HepG2 (cell line): ENCODE measurements around the gene TPO. TPM values are rescaled to one million over a fixed set of nuclear protein-coding genes. Genes with fewer than 3 reads are reported as not detected.

Experiments used
- ATAC-seq: fragments of 200-7000 bp; cut with Tn5 transposase; 3 replicates; pipeline ENCODE4 v1.9.1; 2020; ENCODE audit warnings: mild to moderate bottlenecking, moderate library complexity
- BruUV-seq: library from RNA; stranded (reverse); fragments of 400-500 nt; replicated peaks from 2 replicates; lab custom pipeline; 2021; lab: Mats Ljungman, UMichigan
- CTCF ChIA-PET: fragments of 300-600 bp; formaldehyde crosslinking; extraction: SDS; loops from one replicate; lab custom pipeline; 2021; ENCODE audit warnings: low total read pairs, inconsistent platforms, low intra/inter-chr PET ratio; lab: Yijun Ruan, JAX
- POLR2A ChIA-PET: fragments of 350-600 bp; sonication (Branson Sonifier 250); formaldehyde crosslinking; loops from one replicate; lab custom pipeline; 2020; ENCODE audit warnings: antibody characterized with exemption, inconsistent platforms; lab: Yijun Ruan, JAX
- DNase-seq: peaks from one replicate; pipeline ENCODE4 v3.0.0-alpha.2; 2015; ENCODE audit warnings: low spot score
- FAIRE-seq: peaks from 3 replicates; lab custom pipeline; 2011; peaks lifted over from hg19 to GRCh38; lab: Jason Lieb, UNC
- H2AFZ ChIP-seq: one replicate; pipeline ENCODE4 v1.6.1; 2011; ENCODE audit warnings: low read length, inconsistent platforms
- H3K27ac ChIP-seq: fragments of 300-600 bp; 3 replicates; pipeline ENCODE4 v1.8.0; 2011; ENCODE audit warnings: mixed run types, mild to moderate bottlenecking, mixed read lengths, low read length, inconsistent platforms; ENCODE audit not compliant: insufficient read depth; ENCODE audit errors: extremely low read length
- H3K27me3 ChIP-seq, 2 experiments: fragments of 200-600 bp in 1 of 2; 2 replicates in 1 of 2; 3 replicates in 1 of 2; pipeline versions ENCODE4 v1.6.0 to v1.8.0; 2011; ENCODE audit warnings: low read length in 2 of 2, mild to moderate bottlenecking in 2 of 2, moderate library complexity in 2 of 2, inconsistent platforms in 1 of 2; ENCODE audit not compliant: insufficient read depth in 2 of 2, control insufficient read depth in 1 of 2
- H3K36me3 ChIP-seq, 2 experiments: fragments of 200-600 bp in 1 of 2; replicated peaks in 1 of 2; 2 replicates in 1 of 2; 3 replicates in 1 of 2; pipeline versions ENCODE4 v1.5.1 to v1.8.0; 2011; ENCODE audit warnings: low read length in 2 of 2, inconsistent platforms in 1 of 2; ENCODE audit not compliant: insufficient read depth in 2 of 2, control insufficient read depth in 1 of 2
- H3K4me1 ChIP-seq: 2 replicates; pipeline ENCODE4 v1.5.1; 2012; ENCODE audit warnings: low read length, inconsistent platforms; ENCODE audit not compliant: insufficient read depth
- H3K4me2 ChIP-seq: 2 replicates; pipeline ENCODE4 v1.6.0; 2011; ENCODE audit warnings: low read depth, low read length, inconsistent platforms
- H3K4me3 ChIP-seq, 3 experiments: fragments of 200-600 bp in 1 of 3; sonication (generic), shearing (Covaris generic) in 1 of 3; replicated peaks in 1 of 3; 2 replicates each; pipeline ENCODE4 v1.5.1; 2011 to 2016; ENCODE audit warnings: low read length in 3 of 3, inconsistent platforms in 2 of 3, low read depth in 2 of 3, mild to moderate bottlenecking in 2 of 3, control low read depth in 1 of 3, mixed read lengths in 1 of 3; ENCODE audit not compliant: insufficient read depth in 1 of 3
- H3K79me2 ChIP-seq: one replicate; pipeline ENCODE4 v1.6.1; 2011; ENCODE audit warnings: low read length, inconsistent platforms; ENCODE audit not compliant: insufficient read depth
- H3K9ac ChIP-seq: 2 replicates; pipeline ENCODE4 v1.6.0; 2011; ENCODE audit warnings: mild to moderate bottlenecking, low read depth, low read length, inconsistent platforms; ENCODE audit not compliant: insufficient read depth
- H3K9me3 ChIP-seq: 2 replicates; pipeline ENCODE4 v1.5.1; 2012; ENCODE audit warnings: mild to moderate bottlenecking, low read length
- H4K20me1 ChIP-seq: 2 replicates; pipeline ENCODE4 v1.6.0; 2011; ENCODE audit warnings: inconsistent platforms, mild to moderate bottlenecking, low read length, moderate library complexity; ENCODE audit not compliant: insufficient read depth
- CENPX ChIP-seq: sonication (generic); formaldehyde crosslinking; IDR thresholded peaks from 2 replicates; pipeline ENCODE4 v1.9.0; 2021; ENCODE audit warnings: mild to moderate bottlenecking, missing genetic modification reagents, moderate library complexity
- EEA1 ChIP-seq: sonication (generic); formaldehyde crosslinking; IDR thresholded peaks from 2 replicates; pipeline ENCODE4 v1.5.1; 2020; ENCODE audit warnings: mild to moderate bottlenecking, missing genetic modification reagents, borderline replicate concordance
- HIVEP1 ChIP-seq: sonication (generic); formaldehyde crosslinking; IDR thresholded peaks from 2 replicates; pipeline ENCODE4 v1.4.0; 2020; ENCODE audit warnings: mild to moderate bottlenecking, missing genetic modification reagents
- MATR3 ChIP-seq: sonication (generic); formaldehyde crosslinking; IDR thresholded peaks from 2 replicates; pipeline ENCODE4 v1.4.0; 2020; ENCODE audit warnings: missing genetic modification reagents
- NONO ChIP-seq, 2 experiments: fragments of 450-650 bp in 1 of 2; sonication (generic) in 1 of 2; formaldehyde crosslinking in 1 of 2; IDR thresholded peaks in 1 of 2; conservative IDR thresholded peaks in 1 of 2; 2 replicates each; pipeline versions ENCODE4 v1.6.1 to v1.8.0; 2017 to 2022; ENCODE audit warnings: mild to moderate bottlenecking in 1 of 2, missing genetic modification reagents in 1 of 2, moderate library complexity in 1 of 2
- PAX8 ChIP-seq: sonication (generic); formaldehyde crosslinking; IDR thresholded peaks from 2 replicates; pipeline ENCODE4 v1.8.0; 2022; ENCODE audit warnings: mild to moderate bottlenecking, missing genetic modification reagents, borderline replicate concordance
- PHF21A ChIP-seq: sonication (generic); formaldehyde crosslinking; IDR thresholded peaks from 2 replicates; pipeline ENCODE4 v1.5.0; 2020; ENCODE audit warnings: mild to moderate bottlenecking, missing genetic modification reagents
- POLR2G ChIP-seq: fragments of 200-400 bp; formaldehyde crosslinking; IDR thresholded peaks from 2 replicates; pipeline ENCODE4 v1.6.1; 2018; ENCODE audit warnings: mild to moderate bottlenecking, low read depth, low read length, moderate library complexity
- RBFOX2 ChIP-seq: fragments of 200-400 bp; formaldehyde crosslinking; IDR thresholded peaks from 2 replicates; pipeline ENCODE4 v1.6.1; 2017; ENCODE audit warnings: low read depth, mild to moderate bottlenecking, low read length
- RNF2 ChIP-seq: fragments of 450-650 bp; conservative IDR thresholded peaks from 2 replicates; pipeline ENCODE4 v1.6.1; 2016; ENCODE audit warnings: low read depth
- TBL1XR1 ChIP-seq: fragments of 150-350 bp; IDR thresholded peaks from 2 replicates; pipeline ENCODE4 v1.6.1; 2014; ENCODE audit warnings: borderline replicate concordance, low read length; ENCODE audit not compliant: partially characterized antibody
- THAP11 ChIP-seq: IDR thresholded peaks from 2 replicates; pipeline ENCODE4 v1.6.1; 2016; ENCODE audit warnings: missing biosample characterization, missing genetic modification reagents
- ZNF724P ChIP-seq: sonication (generic); formaldehyde crosslinking; IDR thresholded peaks from 2 replicates; pipeline ENCODE4 v1.8.0; 2022; ENCODE audit warnings: missing genetic modification reagents, borderline replicate concordance
- WGBS: methylation state at CpG from one replicate; pipeline ENCODE4 v1.1.6; 2017; ENCODE audit warnings: low lambda C conversion rate; 5-methylcytosine and 5-hydroxymethylcytosine counted together
- in situ Hi-C: cut with HindIII; loops from 2 replicates; pipeline ENCODE4 v1.10.0; 2017; ENCODE audit warnings: low pct_unique_long_range_greater_than_20kb; ENCODE audit not compliant: extremely low pct_ligation_motif_present
- intact Hi-C: fragments of 100-400 bp; cut with micrococcal nuclease; formaldehyde crosslinking; loops from one replicate; pipeline ENCODE4 v1.10.0; 2022; ENCODE audit not compliant: unreplicated experiment
- polyA plus RNA-seq, 8 experiments: library from polyadenylated mRNA; depleted of rRNA in 3 of 8; stranded (reverse) in 7 of 8; unstranded in 1 of 8; fragments of >200 nt; fragmentation: Illumina TruSeq in 4 of 8; extraction: Trizol in 4 of 8; gene quantifications; 2 replicates each; pipeline versions ENCODE4 v1.2.1 to v1.2.3, GENCODE V29; 2011 to 2016; ENCODE audit warnings: low read depth in 4 of 8, missing spikeins in 1 of 8, mixed read lengths in 1 of 8; ENCODE audit not compliant: insufficient read depth in 1 of 8
- total RNA-seq, 5 experiments: library from RNA; depleted of rRNA; stranded (reverse); fragments of >200 nt; fragmentation: Illumina TruSeq; extraction: Trizol; gene quantifications; 2 replicates each; pipeline ENCODE4 v1.2.3, GENCODE V29; 2016; ENCODE audit warnings: low read depth in 1 of 5
- TF ChIP-seq, protein P1 (sequence below): sonication (generic); formaldehyde crosslinking; IDR thresholded peaks from 2 replicates; pipeline ENCODE4 v1.4.0; 2020; ENCODE audit warnings: missing genetic modification reagents
- TF ChIP-seq, protein P2 (sequence below): sonication (generic); formaldehyde crosslinking; IDR thresholded peaks from 2 replicates; pipeline ENCODE4 v1.5.0; 2020; ENCODE audit warnings: missing genetic modification reagents
- TF ChIP-seq, protein P3 (sequence below): sonication (generic); formaldehyde crosslinking; IDR thresholded peaks from 2 replicates; pipeline ENCODE4 v1.4.0; 2020; ENCODE audit warnings: missing genetic modification reagents, borderline replicate concordance
- TF ChIP-seq, protein P4 (sequence below): sonication (generic); formaldehyde crosslinking; IDR thresholded peaks from 2 replicates; pipeline ENCODE4 v1.8.0; 2022; ENCODE audit warnings: mild to moderate bottlenecking, missing genetic modification reagents, borderline replicate concordance

Gene TPO
- total and polyA plus RNA-seq, 2 of the 13 experiments (the other 11 are each of a cell fraction or from before 2014, with no cell fraction given) = not detected

DNA sequence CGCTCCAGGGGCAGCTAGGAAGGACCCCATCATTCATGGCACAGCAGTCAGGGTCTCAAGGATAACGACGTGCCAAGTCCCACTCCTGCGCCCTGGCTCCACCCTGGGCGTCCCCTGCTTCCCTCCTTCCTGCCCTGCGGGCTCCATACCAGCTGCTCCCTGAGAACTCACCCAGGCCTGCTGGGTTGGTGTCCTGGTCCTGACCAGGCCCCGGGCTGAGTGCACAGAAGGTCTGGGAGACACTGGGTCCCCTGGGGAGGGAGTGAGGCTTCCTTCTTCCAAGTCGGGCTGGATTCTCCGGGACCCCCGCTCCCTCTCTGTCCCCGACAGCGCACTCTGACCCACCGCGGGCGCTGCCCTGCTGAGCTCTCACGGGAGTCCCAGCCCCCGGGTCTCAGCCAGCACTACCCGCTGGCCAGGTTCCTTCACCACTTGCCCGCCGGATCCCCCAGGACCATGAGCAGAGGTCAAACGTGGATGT, 170.8 kb downstream of the TPO start:
- Histone ChIP-seq H2AFZ (no peak overlapping the region), H3K9ac (no peak overlapping the region), H3K36me3 (no peaks in the 10 kb centered on the region), H4K20me1 (no peaks in the 10 kb centered on the region), H3K4me1 (no peaks in the 10 kb centered on the region), H3K27me3 (peaks cover 22 to 78% of the 10 kb centered on the region in 2 experiments; a peak in 4 of 5 replicates), H3K4me2 (no peak overlapping the region), H3K27ac (no peak overlapping the region), H3K9me3 (no peaks in the 10 kb centered on the region), H3K4me3 (no peak overlapping the region), H3K79me2 (no peaks in the 10 kb centered on the region)
- ATAC-seq (no peak), DNase-seq (no peak), FAIRE-seq (no peak)
- in situ Hi-C loops = no loop called here
- no TSS peak for BruUV-seq
- POLR2A ChIA-PET = no interaction called here
- CTCF ChIA-PET = no interaction called here
- intact Hi-C loops = no loop called here
- WGBS = 43% methylated on average over 18 of the region's 21 CpGs
- TF ChIP-seq EEA1 (CRISPR knock-in tag) (no peak), THAP11 (CRISPR knock-in tag) (no peak), ZNF724P (no peak), RBFOX2 (no peak), CENPX (no peak), RNF2 (no peak), MATR3 (CRISPR knock-in tag) (no peak), PAX8 (CRISPR knock-in tag) (no peak), NONO (IDR thresholded peaks at IDR 0.05) (no peak), NONO (CRISPR knock-in tag; conservative IDR thresholded peaks at IDR 0.05) (no peak), POLR2G (no peak), HIVEP1 (no peak), PHF21A (CRISPR knock-in tag) (no peak), TBL1XR1 (no peak)
- TF ChIP-seq, protein P1, sequence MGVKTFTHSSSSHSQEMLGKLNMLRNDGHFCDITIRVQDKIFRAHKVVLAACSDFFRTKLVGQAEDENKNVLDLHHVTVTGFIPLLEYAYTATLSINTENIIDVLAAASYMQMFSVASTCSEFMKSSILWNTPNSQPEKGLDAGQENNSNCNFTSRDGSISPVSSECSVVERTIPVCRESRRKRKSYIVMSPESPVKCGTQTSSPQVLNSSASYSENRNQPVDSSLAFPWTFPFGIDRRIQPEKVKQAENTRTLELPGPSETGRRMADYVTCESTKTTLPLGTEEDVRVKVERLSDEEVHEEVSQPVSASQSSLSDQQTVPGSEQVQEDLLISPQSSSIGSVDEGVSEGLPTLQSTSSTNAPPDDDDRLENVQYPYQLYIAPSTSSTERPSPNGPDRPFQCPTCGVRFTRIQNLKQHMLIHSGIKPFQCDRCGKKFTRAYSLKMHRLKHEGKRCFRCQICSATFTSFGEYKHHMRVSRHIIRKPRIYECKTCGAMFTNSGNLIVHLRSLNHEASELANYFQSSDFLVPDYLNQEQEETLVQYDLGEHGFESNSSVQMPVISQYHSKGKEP (CRISPR knock-in tag) = no peak
- TF ChIP-seq, protein P2, sequence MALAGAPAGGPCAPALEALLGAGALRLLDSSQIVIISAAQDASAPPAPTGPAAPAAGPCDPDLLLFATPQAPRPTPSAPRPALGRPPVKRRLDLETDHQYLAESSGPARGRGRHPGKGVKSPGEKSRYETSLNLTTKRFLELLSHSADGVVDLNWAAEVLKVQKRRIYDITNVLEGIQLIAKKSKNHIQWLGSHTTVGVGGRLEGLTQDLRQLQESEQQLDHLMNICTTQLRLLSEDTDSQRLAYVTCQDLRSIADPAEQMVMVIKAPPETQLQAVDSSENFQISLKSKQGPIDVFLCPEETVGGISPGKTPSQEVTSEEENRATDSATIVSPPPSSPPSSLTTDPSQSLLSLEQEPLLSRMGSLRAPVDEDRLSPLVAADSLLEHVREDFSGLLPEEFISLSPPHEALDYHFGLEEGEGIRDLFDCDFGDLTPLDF (CRISPR knock-in tag) = no peak
- TF ChIP-seq, protein P3, sequence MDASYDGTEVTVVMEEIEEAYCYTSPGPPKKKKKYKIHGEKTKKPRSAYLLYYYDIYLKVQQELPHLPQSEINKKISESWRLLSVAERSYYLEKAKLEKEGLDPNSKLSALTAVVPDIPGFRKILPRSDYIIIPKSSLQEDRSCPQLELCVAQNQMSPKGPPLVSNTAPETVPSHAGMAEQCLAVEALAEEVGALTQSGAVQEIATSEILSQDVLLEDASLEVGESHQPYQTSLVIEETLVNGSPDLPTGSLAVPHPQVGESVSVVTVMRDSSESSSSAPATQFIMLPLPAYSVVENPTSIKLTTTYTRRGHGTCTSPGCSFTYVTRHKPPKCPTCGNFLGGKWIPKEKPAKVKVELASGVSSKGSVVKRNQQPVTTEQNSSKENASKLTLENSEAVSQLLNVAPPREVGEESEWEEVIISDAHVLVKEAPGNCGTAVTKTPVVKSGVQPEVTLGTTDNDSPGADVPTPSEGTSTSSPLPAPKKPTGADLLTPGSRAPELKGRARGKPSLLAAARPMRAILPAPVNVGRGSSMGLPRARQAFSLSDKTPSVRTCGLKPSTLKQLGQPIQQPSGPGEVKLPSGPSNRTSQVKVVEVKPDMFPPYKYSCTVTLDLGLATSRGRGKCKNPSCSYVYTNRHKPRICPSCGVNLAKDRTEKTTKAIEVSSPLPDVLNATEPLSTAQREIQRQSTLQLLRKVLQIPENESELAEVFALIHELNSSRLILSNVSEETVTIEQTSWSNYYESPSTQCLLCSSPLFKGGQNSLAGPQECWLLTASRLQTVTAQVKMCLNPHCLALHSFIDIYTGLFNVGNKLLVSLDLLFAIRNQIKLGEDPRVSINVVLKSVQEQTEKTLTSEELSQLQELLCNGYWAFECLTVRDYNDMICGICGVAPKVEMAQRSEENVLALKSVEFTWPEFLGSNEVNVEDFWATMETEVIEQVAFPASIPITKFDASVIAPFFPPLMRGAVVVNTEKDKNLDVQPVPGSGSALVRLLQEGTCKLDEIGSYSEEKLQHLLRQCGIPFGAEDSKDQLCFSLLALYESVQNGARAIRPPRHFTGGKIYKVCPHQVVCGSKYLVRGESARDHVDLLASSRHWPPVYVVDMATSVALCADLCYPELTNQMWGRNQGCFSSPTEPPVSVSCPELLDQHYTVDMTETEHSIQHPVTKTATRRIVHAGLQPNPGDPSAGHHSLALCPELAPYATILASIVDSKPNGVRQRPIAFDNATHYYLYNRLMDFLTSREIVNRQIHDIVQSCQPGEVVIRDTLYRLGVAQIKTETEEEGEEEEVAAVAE (CRISPR knock-in tag) = no peak
- TF ChIP-seq, protein P4, sequence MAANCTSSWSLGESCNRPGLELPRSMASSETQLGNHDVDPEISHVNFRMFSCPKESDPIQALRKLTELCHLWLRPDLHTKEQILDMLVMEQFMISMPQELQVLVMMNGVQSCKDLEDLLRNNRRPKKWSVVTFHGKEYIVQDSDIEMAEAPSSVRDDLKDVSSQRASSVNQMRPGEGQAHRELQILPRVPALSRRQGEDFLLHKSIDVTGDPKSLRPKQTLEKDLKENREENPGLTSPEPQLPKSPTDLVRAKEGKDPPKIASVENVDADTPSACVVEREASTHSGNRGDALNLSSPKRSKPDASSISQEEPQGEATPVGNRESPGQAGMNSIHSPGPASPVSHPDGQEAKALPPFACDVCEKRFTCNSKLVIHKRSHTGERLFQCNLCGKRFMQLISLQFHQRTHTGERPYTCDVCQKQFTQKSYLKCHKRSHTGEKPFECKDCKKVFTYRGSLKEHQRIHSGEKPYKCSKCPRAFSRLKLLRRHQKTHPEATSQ = no peak
